ENCODE results near the gene TCF4. TPM values are rescaled to one million over a fixed set of nuclear protein-coding genes. Genes with fewer than 3 reads are reported as not detected.

Gene TCF4
- total RNA-seq, 4 donors from 2014 or later, result 60.9 to 98.4 (median 83.4) TPM

DNA sequence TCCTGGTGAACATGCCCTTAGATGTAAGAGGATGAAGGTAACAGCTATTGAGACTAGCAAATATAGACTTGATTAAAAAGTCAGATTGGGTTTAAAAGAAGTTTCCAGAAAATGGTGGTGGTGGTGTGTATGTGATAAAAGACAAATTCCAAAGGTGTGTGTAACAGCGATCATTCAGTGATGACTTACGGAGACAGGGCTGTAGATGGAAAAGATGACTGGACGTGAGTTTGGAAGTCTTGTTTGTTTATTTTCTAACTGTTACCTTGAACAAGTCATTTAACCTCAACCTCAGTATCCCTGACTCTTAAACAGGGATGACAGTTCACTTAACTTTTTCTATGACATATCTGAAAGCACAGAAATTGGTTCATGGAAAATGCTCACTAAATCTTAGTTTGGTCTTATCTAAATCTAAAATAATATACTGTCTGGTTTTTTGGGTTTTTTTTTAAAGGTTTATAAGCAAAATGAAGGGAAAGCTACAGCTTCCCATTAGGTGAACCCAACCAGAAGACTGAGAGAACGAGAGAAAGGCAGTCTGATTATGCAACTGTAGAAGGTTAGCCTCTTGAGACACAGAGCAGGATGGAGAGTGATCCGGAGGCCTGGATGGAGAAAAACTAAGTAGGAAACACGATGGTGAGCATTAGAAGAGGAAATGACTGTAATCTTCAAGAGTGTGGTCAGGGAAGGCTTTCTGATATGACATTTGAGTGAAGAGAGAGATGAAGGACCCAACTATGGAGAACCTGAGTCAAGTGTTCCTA is 71.9 kb downstream of the TCF4 start:
- no peak for DNase-seq (ENCODE audit: low spot score in 2 of 2)
- no peak overlapping the region for H3K4me3 ChIP-seq (ENCODE audit: low read depth, poor library complexity, severe bottlenecking)
- TF ChIP-seq, protein P1, sequence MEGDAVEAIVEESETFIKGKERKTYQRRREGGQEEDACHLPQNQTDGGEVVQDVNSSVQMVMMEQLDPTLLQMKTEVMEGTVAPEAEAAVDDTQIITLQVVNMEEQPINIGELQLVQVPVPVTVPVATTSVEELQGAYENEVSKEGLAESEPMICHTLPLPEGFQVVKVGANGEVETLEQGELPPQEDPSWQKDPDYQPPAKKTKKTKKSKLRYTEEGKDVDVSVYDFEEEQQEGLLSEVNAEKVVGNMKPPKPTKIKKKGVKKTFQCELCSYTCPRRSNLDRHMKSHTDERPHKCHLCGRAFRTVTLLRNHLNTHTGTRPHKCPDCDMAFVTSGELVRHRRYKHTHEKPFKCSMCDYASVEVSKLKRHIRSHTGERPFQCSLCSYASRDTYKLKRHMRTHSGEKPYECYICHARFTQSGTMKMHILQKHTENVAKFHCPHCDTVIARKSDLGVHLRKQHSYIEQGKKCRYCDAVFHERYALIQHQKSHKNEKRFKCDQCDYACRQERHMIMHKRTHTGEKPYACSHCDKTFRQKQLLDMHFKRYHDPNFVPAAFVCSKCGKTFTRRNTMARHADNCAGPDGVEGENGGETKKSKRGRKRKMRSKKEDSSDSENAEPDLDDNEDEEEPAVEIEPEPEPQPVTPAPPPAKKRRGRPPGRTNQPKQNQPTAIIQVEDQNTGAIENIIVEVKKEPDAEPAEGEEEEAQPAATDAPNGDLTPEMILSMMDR (IDR thresholded peaks at IDR 0.05), result no peak
- TF ChIP-seq POLR2A (IDR thresholded peaks at IDR 0.05), result no peak
- intact Hi-C loops (cut with DNase I; ENCODE audit: low total_unique reads), result no loop called here
- 74 to 83% methylated on average over 6 of the region's 6 CpGs for WGBS, 2 donors

DNA sequence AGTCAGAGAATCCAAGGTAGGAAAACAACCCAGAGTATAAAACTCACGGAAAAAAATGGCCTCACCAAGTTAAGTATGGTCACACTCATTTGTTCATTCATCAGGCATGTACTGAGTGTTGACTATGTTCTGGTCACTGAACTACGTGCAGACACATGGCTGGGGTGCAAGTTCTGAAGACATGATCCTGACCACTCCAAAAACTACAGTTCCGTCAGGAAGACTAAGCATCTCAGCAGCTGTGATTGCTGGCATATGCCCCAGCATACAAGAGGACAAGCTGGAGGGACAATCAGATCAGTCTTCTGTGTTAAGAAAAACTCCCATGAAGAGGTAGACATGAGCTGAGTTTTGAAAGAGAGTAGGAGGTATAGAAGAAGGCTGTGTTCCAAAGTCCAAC is 72.8 kb downstream of the TCF4 start:
- no peak for DNase-seq (ENCODE audit: low spot score in 2 of 2)
- intact Hi-C loops (cut with DNase I; ENCODE audit: low total_unique reads), result no loop called here
- TF ChIP-seq POLR2A (IDR thresholded peaks at IDR 0.05), result no peak
- TF ChIP-seq, protein P1 (IDR thresholded peaks at IDR 0.05), result no peak
- H3K4me3 ChIP-seq (ENCODE audit: low read depth, poor library complexity, severe bottlenecking), result no peak overlapping the region
- 89 to 90% methylated on average over 3 of the region's 3 CpGs for WGBS, 2 donors

DNA sequence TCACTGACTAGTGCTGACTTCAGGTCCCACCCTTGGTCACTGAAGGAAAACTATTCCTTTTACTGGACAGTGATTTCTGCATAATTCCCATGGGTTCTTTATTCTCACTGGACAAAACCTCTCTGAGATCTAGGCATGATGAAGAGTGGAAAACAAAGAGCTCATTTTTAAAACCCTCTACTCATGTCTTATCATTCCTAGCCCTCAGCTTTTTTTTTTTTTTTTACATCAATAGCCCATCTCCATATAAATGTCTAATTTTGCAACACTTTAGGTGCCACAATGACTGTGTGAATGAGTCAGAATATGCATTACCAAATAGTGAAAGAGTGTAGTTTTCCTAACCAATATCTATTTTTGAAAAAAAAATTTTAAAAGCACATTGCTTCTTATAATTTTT is 74.8 kb downstream of the TCF4 start:
- no peak for TF ChIP-seq POLR2A (IDR thresholded peaks at IDR 0.05)
- TF ChIP-seq, protein P1 (IDR thresholded peaks at IDR 0.05), result no peak
- intact Hi-C loops (cut with DNase I; ENCODE audit: low total_unique reads), result no loop called here
- H3K4me3 ChIP-seq (ENCODE audit: low read depth, poor library complexity, severe bottlenecking), result no peak overlapping the region
- no peak for DNase-seq (ENCODE audit: low spot score in 2 of 2)

DNA sequence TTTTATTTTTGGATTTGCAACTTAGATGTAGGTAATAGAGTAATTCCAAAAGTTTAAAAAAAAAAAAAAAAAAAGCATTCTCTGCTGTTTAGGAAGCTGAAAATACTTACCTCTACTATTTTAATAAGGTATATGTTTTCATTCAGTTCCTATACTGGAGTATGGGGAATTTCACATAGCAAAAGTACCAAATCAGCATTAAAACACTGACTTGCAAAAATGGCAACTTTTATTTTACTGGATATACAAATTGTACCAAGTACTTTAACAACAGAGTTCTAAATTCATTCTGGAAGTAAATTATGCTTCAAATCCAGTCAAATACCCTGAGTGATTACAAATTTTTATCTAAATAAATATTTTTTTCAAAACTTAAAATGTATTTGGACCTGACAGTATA is 76.7 kb downstream of the TCF4 start:
- intact Hi-C loops (cut with DNase I; ENCODE audit: low total_unique reads), result no loop called here
- DNase-seq (ENCODE audit: low spot score in 2 of 2), result no peak
- TF ChIP-seq, protein P1 (IDR thresholded peaks at IDR 0.05), result no peak
- TF ChIP-seq POLR2A (IDR thresholded peaks at IDR 0.05), result no peak
- no peak overlapping the region for H3K4me3 ChIP-seq (ENCODE audit: low read depth, poor library complexity, severe bottlenecking)

DNA sequence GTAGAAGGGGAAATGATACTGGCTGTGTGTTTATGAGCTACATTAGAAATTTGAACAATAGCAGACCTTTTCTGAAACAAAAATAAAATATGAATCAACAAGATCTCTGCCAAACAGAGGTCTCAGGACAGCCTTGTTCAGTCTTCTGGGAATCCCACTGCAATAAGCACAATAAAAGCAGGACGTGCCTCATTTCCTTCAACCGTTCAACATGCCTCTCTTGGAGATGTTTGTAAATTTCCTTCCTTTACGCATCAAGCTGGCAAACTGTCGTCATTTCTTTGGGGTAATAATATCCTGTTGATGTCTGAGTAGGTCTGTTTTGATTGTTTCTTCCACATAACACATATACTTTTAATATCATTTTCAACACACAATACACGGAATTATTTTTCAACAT is 77.2 kb downstream of the TCF4 start:
- peak in 1 of 2 donors; percentile 30 for DNase-seq (ENCODE audit: low spot score in 2 of 2)
- 43 to 54% methylated on average over 5 of the region's 5 CpGs for WGBS, 2 donors
- intact Hi-C loops (cut with DNase I; ENCODE audit: low total_unique reads), result no loop called here
- TF ChIP-seq POLR2A (IDR thresholded peaks at IDR 0.05), result no peak
- TF ChIP-seq, protein P1 (IDR thresholded peaks at IDR 0.05), result no peak
- no peak overlapping the region for H3K4me3 ChIP-seq (ENCODE audit: low read depth, poor library complexity, severe bottlenecking)
